Upper lobe of right lung (tissue), 1 donor: ENCODE data around the gene POC1A. TPM values are rescaled to one million over a fixed set of nuclear protein-coding genes. Genes with fewer than 3 reads are reported as not detected.

ENCODE experiments used
- ATAC-seq: fragments of 200-7000 bp; cut with Tn5 transposase; one replicate; pipeline ENCODE4 v1.9.1; 2020; ENCODE audit warnings: mild to moderate bottlenecking, moderate library complexity
- DNase-seq: peaks from one replicate; pipeline ENCODE4 v3.0.0-alpha.2; 2020
- H3K27ac ChIP-seq: fragments of 200-600 bp; one replicate; pipeline ENCODE4 v1.8.0; 2022
- H3K27me3 ChIP-seq: fragments of 200-600 bp; one replicate; pipeline ENCODE4 v1.8.0; 2022; ENCODE audit warnings: mild to moderate bottlenecking
- H3K36me3 ChIP-seq: fragments of 200-600 bp; one replicate; pipeline ENCODE4 v1.8.0; 2022
- H3K4me1 ChIP-seq: fragments of 200-600 bp; one replicate; pipeline ENCODE4 v1.8.0; 2022
- H3K4me3 ChIP-seq: fragments of 200-600 bp; one replicate; pipeline ENCODE4 v1.8.0; 2022; ENCODE audit warnings: mild to moderate bottlenecking
- H3K9me3 ChIP-seq: fragments of 200-600 bp; one replicate; pipeline ENCODE4 v1.8.0; 2022
- CTCF ChIP-seq: fragments of 200-600 bp; IDR thresholded peaks from one replicate; pipeline ENCODE4 v1.8.0; 2022; ENCODE audit warnings: antibody characterized with exemption
- intact Hi-C: fragments of 100-400 bp; cut with DNase I; formaldehyde crosslinking; loops from one replicate; pipeline ENCODE4 v1.11.0; 2022
- total RNA-seq: library from RNA; stranded (reverse); fragmentation: NEBNext Ultra II Directional; extraction: Animal tissue kit (Norgen Biotek cat#: 25700); gene quantifications from one replicate; pipeline ENCODE4 v1.2.1, GENCODE V29; 2021
- donor health status: DM: no; HTN: yes; CAD: no; lungs with severe emphysema.

The POC1A gene
- total RNA-seq, 1 donor from 2014 or later, result 2.5 TPM

GRCh38 chr3:52140769-52141168, 13.5 kb downstream of the POC1A start:
- Histone ChIP-seq H3K4me1 (peaks cover 21% of the 10 kb centered on the region), H3K27ac (no peak overlapping the region), H3K36me3 (no peaks in the 10 kb centered on the region), H3K27me3 (no peaks in the 10 kb centered on the region), H3K9me3 (no peaks in the 10 kb centered on the region), H3K4me3 (no peak overlapping the region)
- DNase-seq, result no peak
- TF ChIP-seq CTCF, result no peak
- intact Hi-C loops, result loop anchor here (10.0 kb wide), 1 partner anchor 86 kb away; the partner anchor contains the start of gene DUSP7
- no peak for ATAC-seq

GRCh38 chr3:52140000-52140399, 14.2 kb downstream of the POC1A start:
- Histone ChIP-seq H3K27me3 (no peaks in the 10 kb centered on the region), H3K27ac (no peak overlapping the region), H3K4me3 (no peak overlapping the region), H3K4me1 (peaks cover 21% of the 10 kb centered on the region), H3K9me3 (no peaks in the 10 kb centered on the region), H3K36me3 (no peaks in the 10 kb centered on the region)
- ATAC-seq, result no peak
- no peak for DNase-seq
- no peak for TF ChIP-seq CTCF
- intact Hi-C loops, result loop anchor here (10.0 kb wide), 1 partner anchor 85 kb away; the partner anchor contains the start of gene DUSP7

- ATAC-seq, result no peak
- H3K4me3 ChIP-seq, result no peak overlapping the region
- peaks cover 17% of the 10 kb centered on the region for H3K4me1 ChIP-seq
- H3K36me3 ChIP-seq, result no peaks in the 10 kb centered on the region
- H3K27me3 ChIP-seq, result no peaks in the 10 kb centered on the region
- intact Hi-C loops, result no loop called here
- peak overlapping the region; percentile 72 for H3K27ac ChIP-seq
- no peaks in the 10 kb centered on the region for H3K9me3 ChIP-seq
- no peak for TF ChIP-seq CTCF
- no peak for DNase-seq
These were observed 16.9 kb downstream of the POC1A start for GRCh38 chr3:52137311-52137710.

- DNase-seq, result no peak
- Histone ChIP-seq H3K4me3 (no peak overlapping the region), H3K4me1 (peaks cover 17% of the 10 kb centered on the region), H3K9me3 (no peaks in the 10 kb centered on the region), H3K27me3 (no peaks in the 10 kb centered on the region), H3K27ac (peak overlapping the region; percentile 72), H3K36me3 (no peaks in the 10 kb centered on the region)
- intact Hi-C loops, result no loop called here
- ATAC-seq, result peak; percentile 65
- TF ChIP-seq CTCF, result no peak
These were observed 17.7 kb downstream of the POC1A start for GRCh38 chr3:52136513-52136912.

- ATAC-seq (no peak), DNase-seq (no peak)
- intact Hi-C loops, result no loop called here
- H3K4me3 ChIP-seq, result no peak overlapping the region
- H3K4me1 ChIP-seq, result peaks cover 17% of the 10 kb centered on the region
- no peak overlapping the region for H3K27ac ChIP-seq
- no peak for TF ChIP-seq CTCF
- H3K9me3 ChIP-seq, result no peaks in the 10 kb centered on the region
- H3K27me3 ChIP-seq, result no peaks in the 10 kb centered on the region
- no peaks in the 10 kb centered on the region for H3K36me3 ChIP-seq
These were observed 18.9 kb downstream of the POC1A start for GRCh38 chr3:52135332-52135731.

- no peak overlapping the region for H3K27ac ChIP-seq
- no peaks in the 10 kb centered on the region for H3K9me3 ChIP-seq
- no peaks in the 10 kb centered on the region for H3K27me3 ChIP-seq
- no peaks in the 10 kb centered on the region for H3K36me3 ChIP-seq
- ATAC-seq, result no peak
- TF ChIP-seq CTCF, result no peak
- no peak for DNase-seq
- peaks cover 17% of the 10 kb centered on the region for H3K4me1 ChIP-seq
- H3K4me3 ChIP-seq, result no peak overlapping the region
- intact Hi-C loops, result no loop called here
These were observed 19.5 kb downstream of the POC1A start for GRCh38 chr3:52134761-52135160.
